Neural cell (in vitro differentiated cells): ENCODE results near the gene REEP5. TPM values are rescaled to one million over a fixed set of nuclear protein-coding genes. Genes with fewer than 3 reads are reported as not detected.
"Not testable (repeated sequence)": the region's sequence is repeated elsewhere in the genome, so short reads cannot be mapped to it uniquely, and the experiment has no call there.

Experiments
- H2AFZ ChIP-seq: fragments of 200-600, 300-800 bp; sonication (generic), shearing (Covaris generic); 2 replicates; pipeline ENCODE4 v1.6.0; 2014; ENCODE audit warnings: low read depth, mild to moderate bottlenecking, antibody characterized with exemption, low read length, moderate library complexity
- H3F3A ChIP-seq: fragments of 200-600 bp; shearing (Covaris generic); 2 replicates; pipeline ENCODE4 v1.6.1; 2016; ENCODE audit warnings: mild to moderate bottlenecking, moderate library complexity, mixed read lengths, antibody characterized with exemption, low read length; ENCODE audit not compliant: insufficient read depth, poor library complexity, severe bottlenecking
- H3K27ac ChIP-seq: fragments of 200-600, 300-800 bp; sonication (generic), shearing (Covaris generic); 2 replicates; pipeline ENCODE4 v1.5.1; 2014; ENCODE audit warnings: mild to moderate bottlenecking, low read length, moderate library complexity
- H3K27me3 ChIP-seq: fragments of 300-800, 200-600 bp; sonication (generic), shearing (Covaris generic); 2 replicates; pipeline ENCODE4 v1.6.0; 2014; ENCODE audit warnings: mild to moderate bottlenecking, low read depth, low read length, moderate library complexity; ENCODE audit not compliant: insufficient read depth
- H3K36me3 ChIP-seq: fragments of 300-800, 200-600 bp; sonication (generic), shearing (Covaris generic); 2 replicates; pipeline ENCODE4 v1.5.1; 2014; ENCODE audit warnings: mild to moderate bottlenecking, antibody characterized with exemption, low read length, moderate library complexity; ENCODE audit not compliant: insufficient read depth
- H3K4me2 ChIP-seq: fragments of 300-800, 200-600 bp; sonication (generic), shearing (Covaris generic); 2 replicates; pipeline ENCODE4 v1.6.0; 2014; ENCODE audit warnings: mild to moderate bottlenecking, low read length
- H3K4me3 ChIP-seq: fragments of 300-800, 200-600 bp; sonication (generic), shearing (Covaris generic); 2 replicates; pipeline ENCODE4 v1.5.1; 2014; ENCODE audit warnings: mild to moderate bottlenecking, low read length, moderate library complexity
- H3K79me2 ChIP-seq: fragments of 200-600 bp; shearing (Covaris generic); replicated peaks from 2 replicates; pipeline ENCODE4 v1.6.0; 2014; ENCODE audit warnings: mild to moderate bottlenecking, low read length, moderate library complexity; ENCODE audit not compliant: insufficient read depth
- H3K9ac ChIP-seq: fragments of 300-800, 200-600 bp; sonication (generic), shearing (Covaris generic); 2 replicates; pipeline ENCODE4 v1.6.1; 2016; ENCODE audit warnings: mild to moderate bottlenecking, low read length, mixed read lengths
- H3K9me2 ChIP-seq: fragments of 200-600 bp; shearing (Covaris generic); 2 replicates; pipeline ENCODE4 v1.6.1; 2016; ENCODE audit warnings: mild to moderate bottlenecking, low read length, mixed read lengths; ENCODE audit not compliant: insufficient read depth
- H3K9me3 ChIP-seq: fragments of 200-600, 300-800 bp; sonication (generic), shearing (Covaris generic); 2 replicates; pipeline ENCODE4 v1.6.1; 2016; ENCODE audit warnings: mild to moderate bottlenecking, mixed run types, low read length, moderate library complexity, mixed read lengths
- H4K20me1 ChIP-seq: fragments of 200-600 bp; shearing (Covaris generic); 2 replicates; pipeline ENCODE4 v1.6.1; 2016; ENCODE audit warnings: mild to moderate bottlenecking, mixed run types; ENCODE audit not compliant: insufficient read depth
- CTCF ChIP-seq: fragments of 450-650 bp; IDR thresholded peaks from 2 replicates; pipeline ENCODE4 v1.5.1; 2014; ENCODE audit warnings: antibody characterized with exemption, mild to moderate bottlenecking, moderate library complexity; ENCODE audit not compliant: poor library complexity, severe bottlenecking
- EP300 ChIP-seq: fragments of 450-650 bp; conservative IDR thresholded peaks from 2 replicates; pipeline ENCODE4 v1.6.1; 2014; ENCODE audit warnings: antibody characterized with exemption, mild to moderate bottlenecking, moderate library complexity; ENCODE audit not compliant: poor library complexity, severe bottlenecking
- EZH2 ChIP-seq: fragments of 200-600, 300-800 bp; shearing (Covaris generic), sonication (generic); IDR thresholded peaks from 2 replicates; pipeline ENCODE4 v1.6.1; 2014; ENCODE audit warnings: antibody characterized with exemption, low read length, borderline replicate concordance, mild to moderate bottlenecking; ENCODE audit not compliant: insufficient read depth, poor library complexity, severe bottlenecking
- MXI1 ChIP-seq: fragments of 450-650 bp; conservative IDR thresholded peaks from 2 replicates; pipeline ENCODE4 v1.6.1; 2014; ENCODE audit warnings: antibody characterized with exemption, mild to moderate bottlenecking; ENCODE audit not compliant: poor library complexity, severe bottlenecking
- POLR2AphosphoS5 ChIP-seq: IDR thresholded peaks from 2 replicates; pipeline ENCODE4 v1.6.1; 2012
- RAD21 ChIP-seq: fragments of 450-650 bp; conservative IDR thresholded peaks from 2 replicates; pipeline ENCODE4 v1.6.1; 2014; ENCODE audit warnings: antibody characterized with exemption, mild to moderate bottlenecking, moderate library complexity
- REST ChIP-seq: IDR thresholded peaks from 2 replicates; pipeline ENCODE4 v1.6.1; 2012; ENCODE audit warnings: borderline replicate concordance
- SMC3 ChIP-seq: fragments of 450-650 bp; conservative IDR thresholded peaks from 2 replicates; pipeline ENCODE4 v1.6.1; 2014; ENCODE audit warnings: antibody characterized with exemption, mild to moderate bottlenecking, moderate library complexity; ENCODE audit not compliant: poor library complexity
- TAF1 ChIP-seq: IDR thresholded peaks from 2 replicates; pipeline ENCODE4 v1.6.1; 2012; ENCODE audit warnings: low read depth
- polyA plus RNA-seq: library from polyadenylated mRNA; depleted of rRNA; stranded (reverse); fragments of >200 nt; gene quantifications from 2 replicates; pipeline ENCODE4 v1.2.3, GENCODE V29; 2014

REEP5 gene
- polyA plus RNA-seq, 1 donor from 2014 or later = 51.6 TPM

GRCh38 chr5:112861638-112861985, 60.4 kb downstream of the REEP5 start:
- H4K20me1 ChIP-seq = no peaks in the 10 kb centered on the region
- no peaks in the 10 kb centered on the region for H3F3A ChIP-seq
- peak overlapping the region; percentile 81 for H3K27ac ChIP-seq
- H3K4me2 ChIP-seq = peak overlapping the region; percentile 80
- H3K79me2 ChIP-seq = peaks cover 22% of the 10 kb centered on the region
- no peaks in the 10 kb centered on the region for H3K9me2 ChIP-seq
- no peaks in the 10 kb centered on the region for H3K27me3 ChIP-seq
- no peak for TF ChIP-seq TAF1
- H3K4me3 ChIP-seq = peak overlapping the region; percentile 80
- peaks cover 4% of the 10 kb centered on the region for H3K36me3 ChIP-seq
- peak overlapping the region; percentile 86 for H3K9ac ChIP-seq
- no peaks in the 10 kb centered on the region for H3K9me3 ChIP-seq
- peak overlapping the region; percentile 87 for H2AFZ ChIP-seq

- peak within 1 kb of the TSS; percentile 81 for H3K27ac ChIP-seq
- H3K4me2 ChIP-seq = peak within 1 kb of the TSS; percentile 80
- H3K9me3 ChIP-seq = no peaks in the 10 kb centered on the region
- peak within 1 kb of the TSS; percentile 86 for H3K9ac ChIP-seq
- no peaks in the 10 kb centered on the region for H3K27me3 ChIP-seq
- H3K4me3 ChIP-seq = peak within 1 kb of the TSS; percentile 80
- H2AFZ ChIP-seq = peak within 1 kb of the TSS; percentile 87
- H3F3A ChIP-seq = no peaks in the 10 kb centered on the region
- H3K36me3 ChIP-seq = peaks cover 4% of the 10 kb centered on the region
- H3K79me2 ChIP-seq = peaks cover 22% of the 10 kb centered on the region
- TF ChIP-seq CTCF (peak; percentile 27), TAF1 (peak; percentile 18), MXI1 (peak; percentile 96), POLR2AphosphoS5 (peak; percentile 83), EZH2 (no peak), RAD21 (peak; percentile 29), REST (peak; percentile 32), SMC3 (peak; percentile 62), EP300 (peak; percentile 51)
- no peaks in the 10 kb centered on the region for H3K9me2 ChIP-seq
- no peaks in the 10 kb centered on the region for H4K20me1 ChIP-seq
Measured at GRCh38 chr5:112860929-112861637, 60.9 kb downstream of the REEP5 start, which contains the start of gene SRP19. SRP19 (plus strand) TSS chr5:112861287; CDS start chr5:112861377, 90 bp downstream.

GRCh38 chr5:112860571-112860928, 61.5 kb downstream of the REEP5 start:
- H3K9me3 ChIP-seq, H3F3A ChIP-seq, H3K36me3 ChIP-seq, H3K9me2 ChIP-seq, H4K20me1 ChIP-seq, H3K27me3 ChIP-seq: not testable (repeated sequence)
- H2AFZ ChIP-seq = peak overlapping the region; percentile 86
- H3K4me3 ChIP-seq = peak overlapping the region; percentile 80
- peaks cover 22% of the 10 kb centered on the region for H3K79me2 ChIP-seq
- peak overlapping the region; percentile 53 for H3K27ac ChIP-seq
- peak overlapping the region; percentile 59 for H3K4me2 ChIP-seq
- peak overlapping the region; percentile 86 for H3K9ac ChIP-seq
